Left ventricle myocardium superior (tissue), 1 donor: ENCODE measurements around the gene SYNM. TPM values are rescaled to one million over a fixed set of nuclear protein-coding genes. Genes with fewer than 3 reads are reported as not detected.
A peak's percentile ranks its signal among the peaks of the same experiment; 100 is the strongest.

Experiments
- ATAC-seq: fragments of 200-7000 bp; cut with Tn5 transposase; one replicate; pipeline ENCODE4 v1.9.1; 2020; ENCODE audit warnings: mild to moderate bottlenecking, moderate library complexity
- DNase-seq: peaks from one replicate; pipeline ENCODE4 v3.0.0-alpha.2; 2020
- intact Hi-C: fragments of 100-400 bp; cut with micrococcal nuclease; formaldehyde crosslinking; loops from one replicate; pipeline ENCODE4 v1.11.0; 2022
- total RNA-seq: library from RNA; stranded (reverse); fragmentation: NEBNext Ultra II Directional; extraction: Animal tissue kit (Norgen Biotek cat#: 25700); gene quantifications from one replicate; pipeline ENCODE4 v1.2.1, GENCODE V29; 2021
- donor health status: DM: no; HTN: yes; CAD: no; lungs with severe emphysema.

SYNM gene
- total RNA-seq, 1 donor from 2014 or later: 329 TPM

DNA sequence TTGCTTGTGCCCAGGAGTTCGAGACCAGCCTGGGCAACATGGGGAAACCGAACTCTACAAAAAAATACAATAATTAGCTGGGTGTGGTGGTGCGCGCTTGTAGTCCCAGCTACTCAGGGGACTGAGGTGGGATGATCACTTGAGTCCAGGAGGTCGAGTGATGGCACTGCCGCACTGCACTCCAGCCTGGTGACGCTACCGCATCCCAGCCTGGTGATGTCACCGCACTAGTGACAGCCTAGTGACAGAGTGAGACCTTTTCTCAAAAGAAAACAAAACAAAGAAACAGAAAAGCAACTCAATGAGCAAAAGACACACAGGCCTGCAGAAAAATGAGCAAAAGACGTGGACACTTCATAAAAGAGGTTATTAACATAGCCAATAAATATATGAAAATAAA is 19.9 kb upstream of the SYNM start:
- DNase-seq (no peak), ATAC-seq (no peak)
- intact Hi-C loops: no loop called here

DNA sequence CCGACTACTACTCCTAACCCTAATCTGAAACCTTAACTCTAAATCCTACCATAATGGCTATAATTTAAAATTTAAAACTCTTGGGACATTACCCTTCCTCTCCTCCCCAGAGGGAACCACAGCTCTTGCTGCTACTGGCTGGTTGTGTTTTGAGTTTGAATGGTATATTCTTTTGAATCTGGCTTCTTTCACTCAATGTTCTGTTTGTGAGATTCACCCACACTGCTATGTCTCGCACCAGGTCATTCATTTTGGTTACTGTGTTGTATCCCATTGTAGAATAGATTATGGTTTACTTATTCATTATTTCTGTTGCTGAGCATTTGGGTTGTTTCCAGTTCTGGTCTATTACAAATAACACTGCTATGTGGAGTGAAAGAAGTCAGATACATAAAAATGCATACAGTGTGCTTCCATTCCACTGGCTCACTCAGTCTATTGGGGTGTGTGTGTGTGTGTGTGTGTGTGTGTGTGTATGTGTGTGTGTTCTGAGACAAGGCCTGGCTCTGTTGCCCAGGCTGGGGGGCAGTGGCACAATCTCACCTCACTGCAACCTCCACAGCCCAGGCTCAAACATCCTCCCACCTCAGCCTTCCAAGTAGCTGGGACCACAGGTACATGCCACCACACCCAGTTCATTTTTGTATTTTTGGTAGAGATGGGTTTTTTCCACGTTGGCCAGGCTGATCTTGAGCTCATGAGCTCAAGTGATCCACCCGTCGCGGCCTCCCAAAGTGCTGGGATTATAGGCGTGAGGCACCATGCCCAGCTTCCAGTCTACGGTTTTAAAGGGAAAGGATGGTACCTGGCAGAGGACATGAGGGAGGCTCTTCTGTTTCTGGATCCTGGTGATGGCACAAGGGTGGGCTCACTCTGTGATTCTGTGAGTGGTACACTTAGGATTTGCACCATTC is 19.2 kb upstream of the SYNM start:
- intact Hi-C loops: no loop called here
- ATAC-seq (no peak), DNase-seq (no peak)

DNA sequence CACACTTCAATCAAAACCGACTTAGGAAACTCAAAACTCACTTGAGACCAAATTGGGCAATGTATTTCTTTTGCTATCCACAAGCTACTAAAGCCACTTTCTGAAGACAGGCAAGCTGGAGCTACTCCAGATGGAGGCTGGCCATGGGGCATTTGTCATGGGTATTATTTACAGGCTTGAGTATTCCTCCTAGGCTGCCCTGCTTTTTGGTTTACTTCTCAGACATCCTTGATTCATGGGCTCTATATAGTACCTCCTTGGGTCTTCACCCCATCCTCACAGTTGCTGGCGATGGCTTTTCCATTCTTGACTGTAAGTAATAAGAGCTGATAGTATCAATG is 18.6 kb upstream of the SYNM start:
- DNase-seq (no peak), ATAC-seq (no peak)
- intact Hi-C loops: no loop called here

GRCh38 chr15:99087405-99087943 is 17.4 kb upstream of the SYNM start:
- no peak for DNase-seq
- no peak for ATAC-seq
- intact Hi-C loops: no loop called here

DNA sequence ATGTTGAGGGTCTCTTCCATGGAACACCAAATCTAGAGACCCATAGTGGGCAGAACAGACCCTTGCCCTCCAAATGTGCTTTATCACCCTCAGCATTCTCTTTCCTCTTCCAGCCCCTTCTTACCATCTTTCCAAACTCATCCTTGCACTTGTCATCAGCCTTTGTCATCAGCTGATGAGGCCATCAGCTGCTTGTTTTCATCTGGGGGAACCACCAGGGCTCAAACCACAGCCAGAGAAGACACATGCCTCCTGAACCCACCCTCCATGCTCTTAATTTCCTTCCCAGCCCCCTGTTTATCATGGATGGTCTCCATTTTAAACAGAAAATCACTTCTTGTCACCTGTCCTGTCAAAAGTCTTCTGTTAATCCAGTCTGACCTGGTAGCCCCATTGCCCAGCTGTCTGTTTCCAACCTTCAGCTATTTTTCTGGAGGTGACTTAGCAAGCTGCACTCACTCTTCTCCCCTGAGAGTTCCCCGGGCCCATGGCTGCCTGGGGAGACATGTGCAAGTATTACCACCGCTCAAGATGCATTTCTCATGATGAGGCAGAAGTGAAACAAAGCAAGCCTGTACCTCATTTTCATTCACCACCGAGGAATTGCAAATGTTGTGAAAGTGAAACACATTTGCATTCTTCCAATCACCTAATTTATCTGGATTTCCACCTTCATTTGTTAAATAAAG is 14.7 kb upstream of the SYNM start:
- DNase-seq: no peak
- no peak for ATAC-seq
- intact Hi-C loops: no loop called here

GRCh38 chr15:99090938-99091337 is 13.9 kb upstream of the SYNM start:
- intact Hi-C loops: no loop called here
- ATAC-seq (no peak), DNase-seq (no peak)

GRCh38 chr15:99092554-99093172 is 12.2 kb upstream of the SYNM start:
- no peak for DNase-seq
- no peak for ATAC-seq
- intact Hi-C loops: no loop called here

DNA sequence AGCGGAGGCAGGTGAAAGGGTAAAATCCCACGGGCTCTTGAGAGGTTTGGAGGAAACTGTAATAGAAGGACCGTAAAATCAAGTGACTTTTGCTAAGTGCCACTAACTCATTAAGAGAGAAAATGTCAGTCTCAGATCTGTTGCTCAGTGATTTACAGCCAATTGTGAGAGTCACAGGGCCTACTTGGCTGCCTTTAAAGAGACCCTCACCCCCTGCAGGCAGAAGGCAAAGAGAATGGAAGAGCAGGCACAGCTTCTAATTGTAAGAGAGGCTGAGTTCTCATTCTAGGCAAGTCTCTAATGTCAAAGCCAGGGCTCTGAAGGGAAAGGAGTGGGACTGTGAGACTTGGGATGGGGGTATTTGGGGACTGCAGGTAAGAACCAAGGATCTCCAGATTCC is 9.3 kb upstream of the SYNM start:
- intact Hi-C loops: no loop called here
- DNase-seq: no peak
- ATAC-seq: no peak

DNA sequence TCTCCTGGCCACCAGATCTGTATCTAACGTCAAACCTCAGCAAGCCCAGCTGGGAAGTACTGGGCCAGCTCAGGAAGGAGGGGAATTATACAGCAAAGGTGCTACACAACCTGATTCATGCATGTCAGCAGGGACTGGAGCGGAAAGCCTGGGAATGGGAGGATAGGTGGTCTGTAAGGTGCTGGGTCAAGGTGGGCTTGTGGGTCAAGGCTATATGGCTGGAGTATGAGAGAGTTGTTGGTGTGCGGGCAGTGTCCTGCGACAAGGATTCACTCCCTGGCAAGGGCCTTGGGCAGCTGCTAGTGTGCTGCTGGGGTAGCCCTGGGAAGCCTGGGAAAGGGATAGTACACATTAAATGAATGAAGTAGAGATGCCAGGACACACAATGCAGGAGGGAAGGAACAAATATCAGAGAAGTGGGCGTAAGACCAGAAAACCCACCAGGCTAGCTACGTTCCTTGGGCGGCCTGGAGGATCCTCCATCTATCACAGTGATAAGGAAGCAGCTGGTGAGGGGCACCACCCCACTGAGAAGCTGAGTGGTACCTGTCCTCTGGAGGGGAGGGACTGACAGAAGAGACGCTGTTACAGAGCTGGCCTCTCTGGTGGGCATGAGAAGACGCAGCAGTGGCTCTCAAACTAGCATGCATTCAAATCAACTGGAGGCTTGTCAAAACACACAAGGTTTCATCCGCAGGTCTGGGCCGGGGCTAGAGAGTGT is 8.5 kb upstream of the SYNM start:
- intact Hi-C loops: no loop called here
- no peak for DNase-seq
- no peak for ATAC-seq

DNA sequence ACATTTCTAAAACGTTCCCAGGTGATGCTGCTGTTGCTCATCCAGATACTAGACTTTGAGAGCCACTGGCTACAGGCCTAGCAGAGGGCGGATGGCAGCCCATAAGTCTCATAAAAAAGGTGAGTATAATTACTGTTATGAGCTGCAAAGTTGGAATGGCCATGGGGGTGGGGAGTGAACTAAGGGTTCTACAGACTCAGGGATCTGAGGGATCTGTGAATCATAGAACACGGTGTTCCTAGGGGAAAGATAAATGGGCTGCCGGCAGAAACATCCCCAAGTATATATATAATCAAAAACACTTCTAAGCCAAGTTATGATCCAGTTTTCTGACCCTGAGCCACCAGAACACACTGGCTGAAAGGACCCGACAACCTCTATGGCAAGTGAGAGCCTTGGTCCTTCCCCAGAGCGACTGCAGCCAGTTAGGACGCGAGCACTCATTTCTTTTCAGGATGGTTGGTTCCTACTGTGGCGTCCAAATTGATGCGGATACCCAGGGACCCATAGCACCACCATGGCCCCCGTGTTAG is 7.9 kb upstream of the SYNM start:
- intact Hi-C loops: no loop called here
- ATAC-seq: no peak
- DNase-seq: no peak

DNA sequence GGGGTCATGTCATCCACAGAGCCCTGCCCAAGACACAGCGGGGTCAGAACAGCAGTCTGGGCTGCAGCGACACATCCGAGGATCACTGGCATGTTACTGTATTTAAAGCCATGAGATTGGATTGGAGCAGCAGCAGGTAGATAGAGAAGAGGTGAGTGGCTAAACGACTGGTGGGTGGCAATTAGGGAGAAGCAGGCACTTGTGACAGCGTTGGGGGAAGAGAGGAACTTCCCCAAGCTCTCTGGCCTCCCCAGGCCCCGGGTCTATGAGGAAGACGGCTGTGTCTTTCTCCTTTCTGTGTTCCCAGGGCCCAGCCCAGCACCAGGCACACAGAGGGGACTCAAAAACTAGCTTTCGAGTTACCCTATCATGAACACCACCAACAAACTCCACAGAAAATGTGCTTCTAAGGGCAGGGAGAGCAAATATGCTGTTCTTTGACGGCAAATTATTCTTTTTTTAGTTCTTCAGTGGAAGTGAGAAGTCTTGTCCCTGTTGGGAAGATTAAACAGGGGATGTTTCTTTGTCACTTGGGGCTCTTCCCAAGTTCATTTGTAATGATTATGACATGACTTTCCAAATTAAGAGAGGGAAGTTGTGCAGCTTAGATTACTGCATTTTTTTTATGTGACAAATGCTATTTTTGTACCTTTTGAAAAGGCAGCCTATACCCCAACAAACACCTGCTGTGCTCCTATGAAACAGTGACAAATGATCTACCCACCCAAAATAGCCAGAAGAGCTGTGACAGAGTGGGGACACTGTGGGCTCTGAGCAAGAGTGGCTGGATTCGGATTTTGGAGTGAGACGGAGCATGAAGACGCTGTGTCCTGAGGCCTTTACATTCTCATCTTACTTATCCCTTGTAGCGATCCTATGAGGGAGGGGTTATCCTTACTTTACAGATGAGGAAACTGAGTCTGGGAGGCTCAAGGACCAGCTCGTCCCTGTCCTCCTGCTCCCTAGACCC is 7.2 kb upstream of the SYNM start:
- intact Hi-C loops: no loop called here
- ATAC-seq (no peak), DNase-seq (no peak)

DNA sequence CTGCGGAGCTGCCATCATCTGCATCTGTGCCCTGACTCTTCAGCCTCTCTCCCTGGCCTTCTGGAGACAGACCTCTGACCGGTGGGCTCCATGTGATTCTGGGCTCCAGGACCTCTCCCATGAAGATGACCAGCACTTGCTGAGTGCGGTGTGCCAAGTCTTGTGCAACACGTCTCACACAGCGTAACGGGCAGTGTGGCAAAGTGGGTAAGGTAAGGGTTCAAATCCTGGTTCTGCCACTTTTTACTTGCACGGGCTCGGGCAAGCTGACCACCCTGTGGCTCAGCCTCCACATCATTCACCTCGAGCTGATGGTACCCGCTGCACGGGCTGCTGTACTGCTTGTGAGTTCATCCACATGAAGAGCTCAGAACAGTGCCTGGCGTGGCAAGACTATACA is 6.5 kb upstream of the SYNM start:
- intact Hi-C loops: no loop called here
- no peak for ATAC-seq
- DNase-seq: no peak

DNA sequence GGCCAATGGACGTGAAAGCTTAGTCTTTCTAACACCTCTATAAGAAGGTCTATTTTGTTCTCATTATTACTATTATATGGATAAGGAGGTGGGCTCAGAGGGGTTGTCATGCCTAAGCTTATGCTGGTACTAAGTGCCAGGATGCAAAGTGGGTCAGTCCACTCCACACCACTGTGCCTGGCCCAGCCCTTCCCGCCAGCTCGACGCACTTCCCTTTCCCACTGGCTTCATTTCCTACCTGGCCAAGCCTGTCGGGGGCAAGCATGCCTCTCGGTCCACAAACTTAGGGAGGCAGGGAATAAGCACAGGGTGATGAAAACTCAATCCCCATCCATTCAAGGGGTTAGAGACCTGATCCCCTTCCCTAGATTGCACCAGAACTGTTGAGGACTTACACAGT is 5.9 kb upstream of the SYNM start:
- no peak for ATAC-seq
- DNase-seq: no peak
- intact Hi-C loops: no loop called here

- ATAC-seq (no peak), DNase-seq (no peak)
- intact Hi-C loops: no loop called here
Measured at GRCh38 chr15:99099661-99100060, 5.2 kb upstream of the SYNM start.

DNA sequence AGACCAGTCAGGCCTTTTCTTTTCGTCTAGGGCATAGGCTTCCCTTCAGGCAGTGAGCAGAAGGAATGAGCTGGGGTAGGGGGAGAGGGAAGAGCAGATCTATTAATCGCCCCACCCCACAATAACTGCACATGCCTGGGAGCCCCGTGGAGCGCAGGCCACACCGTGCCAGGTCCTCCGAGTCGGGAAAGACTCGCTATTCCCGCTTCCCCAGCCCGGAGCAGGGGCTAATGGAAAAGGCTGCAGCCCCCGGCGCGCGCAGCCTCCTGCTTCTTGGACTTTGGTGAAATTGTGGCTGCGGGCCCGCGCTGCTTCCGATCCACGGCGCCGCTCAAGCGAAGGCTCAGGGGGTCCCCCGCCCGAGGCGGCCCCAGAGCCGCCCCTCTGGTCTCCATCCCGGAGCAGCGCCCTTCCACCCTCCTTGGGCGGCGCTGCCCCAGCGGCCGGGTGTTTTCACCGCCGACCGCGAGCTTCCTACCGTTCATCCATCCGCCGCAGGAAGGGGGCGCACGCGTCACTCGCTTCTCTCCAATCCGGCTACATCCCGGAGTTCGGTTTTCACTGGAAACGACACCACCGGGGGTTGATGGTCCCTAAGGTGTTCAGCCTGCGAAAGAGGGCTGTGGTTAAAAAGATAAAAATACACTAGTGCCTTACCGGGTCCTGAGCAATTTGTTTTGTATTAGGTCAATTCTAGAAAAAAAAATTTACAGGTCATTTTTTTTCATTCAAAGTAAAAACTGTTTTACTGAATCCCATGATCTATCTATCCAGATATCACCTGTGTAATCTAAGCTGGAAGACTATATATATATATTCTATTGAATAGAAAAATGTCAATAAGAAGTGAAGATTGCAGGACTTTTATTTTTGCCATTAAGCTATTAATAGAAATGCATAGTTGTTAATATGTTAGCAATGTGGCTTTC is 4.4 kb upstream of the SYNM start:
- DNase-seq (peak; percentile 92), ATAC-seq (peak; percentile 45)
- intact Hi-C loops: no loop called here

GRCh38 chr15:99101501-99101900 is 3.4 kb upstream of the SYNM start:
- ATAC-seq (no peak), DNase-seq (no peak)
- intact Hi-C loops: no loop called here
